Activated CD8-positive, alpha-beta memory T cell treated with anti-CD3 and anti-CD28 coated beads, Interleukin-2, amount 50 U/mL, for 4 hours (primary cell): ENCODE data around the gene RBBP5.

ENCODE experiments used
- DNase-seq: peaks from one replicate; pipeline ENCODE4 v3.0.0-alpha.2; 2020

The RBBP5 gene

GRCh38 chr1:205129447-205130029, 7.8 kb upstream of the RBBP5 start:
- DNase-seq = no peak

GRCh38 chr1:205128050-205128449, 6.3 kb upstream of the RBBP5 start:
- DNase-seq = no peak

- no peak for DNase-seq
Measured at GRCh38 chr1:205127646-205128045, 5.9 kb upstream of the RBBP5 start.

GRCh38 chr1:205124726-205125125, 2.9 kb upstream of the RBBP5 start:
- DNase-seq = no peak

GRCh38 chr1:205122489-205122882, 708 bp upstream of the RBBP5 start:
- DNase-seq = no peak

- DNase-seq = no peak
Measured at GRCh38 chr1:205118752-205119151, 3.0 kb downstream of the RBBP5 start.

- no peak for DNase-seq
Measured at GRCh38 chr1:205111354-205111753, 10.4 kb downstream of the RBBP5 start.

- DNase-seq = no peak
Measured at GRCh38 chr1:205109711-205110110, 12.1 kb downstream of the RBBP5 start.

- DNase-seq = no peak
Measured at GRCh38 chr1:205109269-205109668, 12.5 kb downstream of the RBBP5 start.

GRCh38 chr1:205108464-205108863, 13.3 kb downstream of the RBBP5 start:
- DNase-seq = no peak

- DNase-seq = no peak
Measured at GRCh38 chr1:205107327-205107726, 14.5 kb downstream of the RBBP5 start.

- no peak for DNase-seq
Measured at GRCh38 chr1:205102404-205102803, 19.4 kb downstream of the RBBP5 start.

GRCh38 chr1:205098242-205098641, 23.5 kb downstream of the RBBP5 start:
- DNase-seq = no peak

- DNase-seq = no peak
Measured at GRCh38 chr1:205095422-205095821, 26.4 kb downstream of the RBBP5 start.

- DNase-seq = no peak
Measured at GRCh38 chr1:205091043-205091740, 30.6 kb downstream of the RBBP5 start.

GRCh38 chr1:205088341-205088740, 33.4 kb downstream of the RBBP5 start:
- no peak for DNase-seq

GRCh38 chr1:205084360-205084759, 37.4 kb downstream of the RBBP5 start, which contains the start of gene TMEM81:
Gene TMEM81, minus strand, starts transcription at chr1:205084460. Its CDS starts 140 bp downstream, at chr1:205084320.
- DNase-seq = no peak

GRCh38 chr1:205082431-205082830, 39.3 kb downstream of the RBBP5 start:
- DNase-seq = no peak

- DNase-seq = no peak
Measured at GRCh38 chr1:205077934-205078311, 43.9 kb downstream of the RBBP5 start.

GRCh38 chr1:205077158-205077933, 44.4 kb downstream of the RBBP5 start:
- DNase-seq = no peak

- no peak for DNase-seq
Measured at GRCh38 chr1:205076245-205076761, 45.5 kb downstream of the RBBP5 start.

GRCh38 chr1:205075642-205076155, 46.1 kb downstream of the RBBP5 start:
- no peak for DNase-seq

GRCh38 chr1:205074513-205074912, 47.3 kb downstream of the RBBP5 start:
- DNase-seq = no peak

- DNase-seq = no peak
Measured at GRCh38 chr1:205074084-205074483, 47.7 kb downstream of the RBBP5 start.
